Small intestine (tissue), 7 donors: ENCODE data around the gene POLH. TPM values are rescaled to one million over a fixed set of nuclear protein-coding genes. Genes with fewer than 3 reads are reported as not detected.
"Not testable (repeated sequence)": the region's sequence is repeated elsewhere in the genome, so short reads cannot be mapped to it uniquely, and the experiment has no call there.

ENCODE experiments used
- DNase-seq, 2 donors: peaks; one replicate each; pipeline versions ENCODE4 v3.0.0 to v3.0.0-alpha.2; 2013
- FAIRE-seq: peaks from 2 replicates; lab custom pipeline; 2012; peaks lifted over from hg19 to GRCh38; lab: Jason Lieb, UNC
- H3K27ac ChIP-seq, 3 donors: one replicate each; pipeline ENCODE4 v1.5.1; 2013; ENCODE audit warnings: low read length in 2 of 3, mild to moderate bottlenecking in 2 of 3, control low read depth in 1 of 3, inconsistent platforms in 1 of 3, low read depth in 1 of 3, moderate library complexity in 1 of 3
- H3K27me3 ChIP-seq, 3 donors: one replicate each; pipeline ENCODE4 v1.6.1; 2013; ENCODE audit warnings: low read length in 3 of 3, inconsistent platforms in 1 of 3; ENCODE audit not compliant: control insufficient read depth in 3 of 3, insufficient read depth in 3 of 3
- H3K36me3 ChIP-seq, 3 donors: one replicate each; pipeline ENCODE4 v1.6.1; 2013; ENCODE audit warnings: low read length in 3 of 3, inconsistent platforms in 1 of 3, low read depth in 1 of 3, mild to moderate bottlenecking in 1 of 3, moderate library complexity in 1 of 3; ENCODE audit not compliant: control insufficient read depth in 3 of 3, insufficient read depth in 2 of 3
- H3K4me1 ChIP-seq, 3 donors: one replicate each; pipeline ENCODE4 v1.6.1; 2013; ENCODE audit warnings: low read length in 2 of 3, inconsistent platforms in 1 of 3, low read depth in 1 of 3, mild to moderate bottlenecking in 1 of 3, moderate library complexity in 1 of 3; ENCODE audit not compliant: control insufficient read depth in 3 of 3, insufficient read depth in 2 of 3
- H3K4me3 ChIP-seq, 3 donors: one replicate each; pipeline ENCODE4 v1.5.1; 2013; ENCODE audit warnings: low read length in 3 of 3, control low read depth in 1 of 3, inconsistent platforms in 1 of 3, low read depth in 1 of 3, mild to moderate bottlenecking in 1 of 3, moderate library complexity in 1 of 3
- H3K9me3 ChIP-seq, 2 donors: one replicate each; pipeline ENCODE4 v1.6.1; 2013; ENCODE audit warnings: low read depth in 1 of 2, low read length in 1 of 2; ENCODE audit not compliant: control insufficient read depth in 2 of 2, insufficient read depth in 1 of 2
- WGBS, 3 donors: extraction: QIAGEN DNeasy Blood & Tissue Kit; methylation state at CpG; one replicate each; pipeline ENCODE4 v1.1.7; 2013; 5-methylcytosine and 5-hydroxymethylcytosine counted together
- polyA plus RNA-seq, 4 donors: library from polyadenylated mRNA; stranded (reverse) in 3 of 4; unstranded in 1 of 4; fragments of 200-250 nt in 3 of 4; fragments of 120-200 nt in 1 of 4; gene quantifications; one replicate each; pipeline versions ENCODE4 v1.2.1 to v1.2.3, GENCODE V29; 2013
- donor health status: healthy with polysubstance abuse.
- donor health status: control.
- donor health status: control.
- donor health status: Bipolar disorder and iron deficiency.
- donor health status: healthy.

The POLH gene
- polyA plus RNA-seq, 4 donors: 2.0 to 8.8 (median 3.1) TPM

- DNase-seq (peak; percentile 95 to 97), FAIRE-seq (no peak)
- Histone ChIP-seq H3K9me3 (no peaks in the 10 kb centered on the region), H3K27ac (peak overlapping the region; percentile 66 to 97 (median 96)), H3K27me3 (no peaks in the 10 kb centered on the region), H3K4me1 (peaks cover under 1 to 19% (median 6%) of the 10 kb centered on the region in 3 donors), H3K4me3 (peak overlapping the region; percentile 52 to 100 (median 58)), H3K36me3 (peaks cover 0 to 27% (median 2%) of the 10 kb centered on the region in 3 donors)
- 0% methylated on average over 41 of the region's 41 CpGs for WGBS, 3 donors
Measured at GRCh38 chr6:43629505-43630300, 53.7 kb downstream of the POLH start.

- WGBS, 3 donors: 93 to 100% (median 100%) methylated on average over 1 of the region's 1 CpG
Measured at GRCh38 chr6:43630980-43631619, 55.1 kb downstream of the POLH start.

GRCh38 chr6:43633002-43633401 is 57.0 kb downstream of the POLH start:
- H3K9me3 ChIP-seq, H3K27me3 ChIP-seq, FAIRE-seq, H3K4me3 ChIP-seq: not testable (repeated sequence)
- 47 to 79% (median 62%) methylated on average over 7 of the region's 7 CpGs for whole genome bisulfite sequencing, 3 donors
- H3K4me1 ChIP-seq: peaks cover 0 to 12% (median 4%) of the 10 kb centered on the region in 3 donors
- peaks cover 0 to 11% (median 0%) of the 10 kb centered on the region in 3 donors for H3K36me3 ChIP-seq
- H3K27ac ChIP-seq: peak overlapping the region in 2 of 3 donors; percentile 8 to 36
- peak in 1 of 2 donors; percentile 40 for DNase-seq

More at GRCh38 chr6:43630980-43631619, 55.1 kb downstream of the POLH start:
- Histone ChIP-seq H3K27me3 (no peaks in the 10 kb centered on the region), H3K4me3 (no peak overlapping the region), H3K36me3 (peaks cover 0 to 13% (median 0%) of the 10 kb centered on the region in 3 donors), H3K9me3 (no peaks in the 10 kb centered on the region), H3K27ac (peak overlapping the region in 1 of 3 donors; percentile 18), H3K4me1 (peaks cover 2 to 24% (median 6%) of the 10 kb centered on the region in 3 donors)
- no peak for DNase-seq
- FAIRE-seq: no peak

GRCh38 chr6:43634702-43635303 is 58.8 kb downstream of the POLH start:
- DNase-seq (peak; percentile 8 to 29), FAIRE-seq (no peak)
- no peaks in the 10 kb centered on the region for H3K9me3 ChIP-seq
- 63 to 71% (median 70%) methylated on average over 9 of the region's 9 CpGs for WGBS, 3 donors
- no peaks in the 10 kb centered on the region for H3K27me3 ChIP-seq
- H3K36me3 ChIP-seq: peaks cover 0 to 16% (median 0%) of the 10 kb centered on the region in 3 donors
- peak overlapping the region in 1 of 3 donors; percentile 93 for H3K27ac ChIP-seq
- peaks cover 0 to 19% (median 4%) of the 10 kb centered on the region in 3 donors for H3K4me1 ChIP-seq
- H3K4me3 ChIP-seq: no peak overlapping the region

- WGBS, 3 donors: 4% methylated on average over 48 of the region's 48 CpGs
- peaks cover 0 to 23% (median 6%) of the 10 kb centered on the region in 3 donors for H3K36me3 ChIP-seq
- no peak for FAIRE-seq
Measured at GRCh38 chr6:43635387-43636307, 59.7 kb downstream of the POLH start, which contains the start of gene MAD2L1BP. Gene MAD2L1BP, plus strand, starts transcription at chr6:43635840. Its CDS starts 36 bp downstream, at chr6:43635876.

GRCh38 chr6:43636308-43636659 is 60.3 kb downstream of the POLH start:
- 1 to 12% (median 2%) methylated on average over 7 of the region's 7 CpGs for WGBS, 3 donors
- no peak for FAIRE-seq

More at GRCh38 chr6:43635387-43636307, 59.7 kb downstream of the POLH start, which contains the start of gene MAD2L1BP:
- Histone ChIP-seq H3K4me3 (peak within 1 kb of the TSS; percentile 76 to 87 (median 82)), H3K9me3 (no peaks in the 10 kb centered on the region), H3K27me3 (no peaks in the 10 kb centered on the region), H3K27ac (peak within 1 kb of the TSS; percentile 77 to 93 (median 78)), H3K4me1 (peaks cover 0 to 13% (median 4%) of the 10 kb centered on the region in 3 donors)
- DNase-seq: peak; percentile 87 to 94

GRCh38 chr6:43639984-43640800 is 64.2 kb downstream of the POLH start:
- Histone ChIP-seq H3K27me3 (no peaks in the 10 kb centered on the region), H3K4me3 (no peak overlapping the region), H3K9me3 (no peaks in the 10 kb centered on the region), H3K4me1 (peaks cover 0 to 17% (median 3%) of the 10 kb centered on the region in 3 donors), H3K27ac (peak overlapping the region in 1 of 3 donors; percentile 14), H3K36me3 (peaks cover 0 to 41% (median 7%) of the 10 kb centered on the region in 3 donors)
- FAIRE-seq (no peak), DNase-seq (no peak)
- WGBS, 3 donors: 92 to 94% (median 93%) methylated on average over 21 of the region's 21 CpGs

More at GRCh38 chr6:43636308-43636659, 60.3 kb downstream of the POLH start:
- no peaks in the 10 kb centered on the region for H3K27me3 ChIP-seq
- peaks cover 0 to 27% (median 6%) of the 10 kb centered on the region in 3 donors for H3K36me3 ChIP-seq
- H3K4me3 ChIP-seq: peak overlapping the region; percentile 76 to 87 (median 82)
- H3K27ac ChIP-seq: peak overlapping the region; percentile 77 to 93 (median 78)
- H3K9me3 ChIP-seq: no peaks in the 10 kb centered on the region
- no peak for DNase-seq
- peaks cover 0 to 13% (median 4%) of the 10 kb centered on the region in 3 donors for H3K4me1 ChIP-seq
